GM21825 (cell line): Measurements from ENCODE around the gene DTNB.

Experiments
- ATAC-seq: cut with Tn5 transposase; IDR thresholded peaks from one replicate; pipeline ENCODE4 v1.9.1; 2021; ENCODE audit warnings: mild to moderate bottlenecking, moderate library complexity; ENCODE audit not compliant: unreplicated experiment

Gene DTNB

GRCh38 chr2:25592766-25593292 is 80.5 kb downstream of the DTNB start:
- no peak for ATAC-seq

- ATAC-seq = no peak
Measured at GRCh38 chr2:25590921-25591505, 82.4 kb downstream of the DTNB start.

GRCh38 chr2:25589676-25590205 is 83.6 kb downstream of the DTNB start:
- ATAC-seq = no peak

- ATAC-seq = no peak
Measured at GRCh38 chr2:25588576-25588975, 84.8 kb downstream of the DTNB start.

- ATAC-seq = peak; percentile 42
Measured at GRCh38 chr2:25587361-25587760, 86.0 kb downstream of the DTNB start.

GRCh38 chr2:25586726-25587144 is 86.6 kb downstream of the DTNB start:
- ATAC-seq = peak; percentile 72

- ATAC-seq = no peak
Measured at GRCh38 chr2:25585189-25585588, 88.2 kb downstream of the DTNB start.

- no peak for ATAC-seq
Measured at GRCh38 chr2:25582077-25582830, 91.1 kb downstream of the DTNB start.

GRCh38 chr2:25576596-25576995 is 96.8 kb downstream of the DTNB start:
- no peak for ATAC-seq

- no peak for ATAC-seq
Measured at GRCh38 chr2:25572638-25573037, 100.7 kb downstream of the DTNB start.

GRCh38 chr2:25570161-25570845 is 103.1 kb downstream of the DTNB start:
- no peak for ATAC-seq

- ATAC-seq = peak; percentile 39
Measured at GRCh38 chr2:25567406-25567805, 106.0 kb downstream of the DTNB start.

- ATAC-seq = peak; percentile 64
Measured at GRCh38 chr2:25566694-25567093, 106.7 kb downstream of the DTNB start.

- ATAC-seq = no peak
Measured at GRCh38 chr2:25566094-25566493, 107.3 kb downstream of the DTNB start.

- ATAC-seq = no peak
Measured at GRCh38 chr2:25561136-25561850, 112.1 kb downstream of the DTNB start.

- no peak for ATAC-seq
Measured at GRCh38 chr2:25559148-25559547, 114.2 kb downstream of the DTNB start.

GRCh38 chr2:25558262-25558661 is 115.1 kb downstream of the DTNB start:
- peak; percentile 67 for ATAC-seq

- ATAC-seq = peak; percentile 24
Measured at GRCh38 chr2:25557179-25558036, 116.0 kb downstream of the DTNB start.

- ATAC-seq = no peak
Measured at GRCh38 chr2:25552318-25552717, 121.1 kb downstream of the DTNB start.

- ATAC-seq = no peak
Measured at GRCh38 chr2:25551316-25551715, 122.1 kb downstream of the DTNB start.
